ENCODE results near the gene FBRS. TPM values are rescaled to one million over a fixed set of nuclear protein-coding genes. Genes with fewer than 3 reads are reported as not detected.

The FBRS gene
- total and polyA plus RNA-seq, 2 donors (not counting 3 experiments of a cell fraction or from before 2014, with no cell fraction given): 15.5 to 68.6 TPM

DNA sequence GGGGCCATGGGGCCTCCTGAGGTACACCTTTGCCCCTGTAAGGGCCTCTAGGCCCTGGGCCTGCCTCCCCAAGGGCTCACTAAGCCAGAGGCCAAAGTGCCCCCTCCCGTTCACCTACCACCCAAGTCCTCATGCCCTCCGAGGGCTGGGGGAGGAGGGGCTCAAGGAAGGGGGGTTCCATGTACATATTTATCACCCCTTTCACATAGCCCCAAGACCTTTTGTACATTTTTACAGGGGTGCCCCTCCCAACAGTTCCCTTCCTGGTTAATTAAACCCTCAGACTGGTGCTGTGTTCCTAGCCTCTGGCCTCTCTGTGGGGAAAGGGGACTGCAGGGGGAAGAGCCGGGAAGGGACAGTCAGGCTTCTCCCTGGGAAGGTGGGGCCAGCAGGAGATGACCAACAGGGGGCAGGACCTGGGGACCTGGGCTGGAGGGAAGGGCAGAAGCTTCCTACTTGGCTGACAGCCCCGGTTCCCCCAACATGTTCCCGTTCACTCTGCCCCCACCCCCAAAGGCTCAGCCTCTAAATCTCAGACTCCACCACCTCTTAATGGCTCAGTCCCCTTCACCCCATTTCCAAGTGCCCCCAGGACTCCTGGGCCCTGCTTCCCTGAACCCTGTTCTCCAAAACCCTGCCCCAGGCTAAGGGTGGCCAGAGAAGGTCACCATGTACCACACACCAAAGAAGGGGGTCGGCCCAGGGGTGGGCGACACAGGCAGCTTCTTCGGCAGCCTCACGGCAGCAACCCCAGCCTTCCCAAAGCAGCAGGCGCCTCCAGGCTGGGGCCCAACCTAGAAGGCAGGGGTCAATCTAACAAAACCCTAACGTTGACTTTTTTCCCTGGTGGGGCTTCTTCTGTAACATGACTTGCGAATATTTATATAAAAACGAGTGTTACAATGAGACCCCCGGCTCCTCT is 11.9 kb downstream of the FBRS start:
- ChIA-PET CTCF (no interaction called here), POLR2A (no interaction called here)
- TSS peak; percentile 69 for BruUV-seq (replicated peaks)

More for the DNA sequence above, 11.9 kb downstream of the FBRS start:
- no peaks in the 10 kb centered on the region for H4K20me1 ChIP-seq (replicated peaks; ENCODE audit: control insufficient read depth, extremely low read depth, insufficient read depth, low read length)
- dilution Hi-C loops (cut with MboI; ENCODE audit: extremely low pct_ligation_motif_present, low sequenced_read_pairs) (no loop called here), intact Hi-C loops (cut with micrococcal nuclease) (no loop called here)
- no peaks in the 10 kb centered on the region for H3K9me3 ChIP-seq (replicated peaks; ENCODE audit: control insufficient read depth, insufficient read depth, low read length)
- H3K4me1 ChIP-seq (ENCODE audit: control insufficient read depth, extremely low read depth, insufficient read depth, low read length): no peaks in the 10 kb centered on the region
- TF ChIP-seq POLR2AphosphoS5 (IDR thresholded peaks at IDR 0.05; ENCODE audit: insufficient read depth, low read depth, low read length) (no peak), CTCF (IDR thresholded peaks at IDR 0.05; ENCODE audit: extremely low read depth in 1 of 2, insufficient read depth in 1 of 2, low read depth in 1 of 2, low read length in 2 of 2) (no peak), EZH2 (IDR thresholded peaks at IDR 0.05; ENCODE audit: borderline replicate concordance, low read depth, low read length, severe bottlenecking) (no peak), FOS (IDR thresholded peaks at IDR 0.05; ENCODE audit: borderline replicate concordance, insufficient read depth, low read length) (no peak), POLR2A (IDR thresholded peaks at IDR 0.05; ENCODE audit: low read depth, low read length) (no peak), MYC (IDR thresholded peaks at IDR 0.05; ENCODE audit: low read depth, low read length) (no peak), GATA2 (IDR thresholded peaks at IDR 0.05; ENCODE audit: insufficient read depth, insufficient read length, low read depth, low read length) (no peak)
- TF ChIP-seq, protein P1, sequence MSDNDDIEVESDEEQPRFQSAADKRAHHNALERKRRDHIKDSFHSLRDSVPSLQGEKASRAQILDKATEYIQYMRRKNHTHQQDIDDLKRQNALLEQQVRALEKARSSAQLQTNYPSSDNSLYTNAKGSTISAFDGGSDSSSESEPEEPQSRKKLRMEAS (IDR thresholded peaks at IDR 0.05; ENCODE audit: insufficient read depth, insufficient read length): no peak
- no peak overlapping the region for H3K27ac ChIP-seq (ENCODE audit: insufficient read depth, low read depth, low read length)
- no peaks in the 10 kb centered on the region for H3K9me1 ChIP-seq (replicated peaks; ENCODE audit: control insufficient read depth, extremely low read depth, insufficient read depth, low read length)
- no peak for DNase-seq (ENCODE audit: low read depth, low spot score)
- no peak overlapping the region for H2AFZ ChIP-seq (ENCODE audit: low read depth, low read length)
- H3K4me2 ChIP-seq (ENCODE audit: insufficient read depth, low read length): no peak overlapping the region
- no peak overlapping the region for H3K4me3 ChIP-seq (replicated peaks in 1 of 3; ENCODE audit: insufficient read depth in 1 of 3, low read depth in 1 of 3, low read length in 3 of 3)
- H3K36me3 ChIP-seq (ENCODE audit: control insufficient read depth in 2 of 2, extremely low read depth in 1 of 2, insufficient read depth in 2 of 2, low read length in 2 of 2): peaks cover 11 to 38% of the 10 kb centered on the region in 2 experiments
- no peaks in the 10 kb centered on the region for H3K27me3 ChIP-seq (ENCODE audit: control insufficient read depth in 2 of 2, insufficient read depth in 2 of 2, low read length in 2 of 2)
- H3K9ac ChIP-seq (replicated peaks; ENCODE audit: extremely low read depth, insufficient read depth, low read length): no peak overlapping the region
- no peak for FAIRE-seq
- no peaks in the 10 kb centered on the region for H3K79me2 ChIP-seq (ENCODE audit: control insufficient read depth, insufficient read depth, low read length)

All from endothelial cell of umbilical vein (primary cell).